Nephron (organoid): ENCODE measurements around the gene RNPS1.

ENCODE experiments used
- H3K27ac Mint-ChIP-seq, 3 experiments: 2 replicates each; pipeline ENCODE4 v1.8.0; 2020; ENCODE audit warnings: mixed read lengths in 3 of 3, mild to moderate bottlenecking in 2 of 3, moderate library complexity in 1 of 3
- H3K27me3 Mint-ChIP-seq: 2 replicates; pipeline ENCODE4 v1.8.0; 2021; ENCODE audit warnings: low read depth, mild to moderate bottlenecking, moderate library complexity, mixed read lengths
- H3K36me3 Mint-ChIP-seq: 2 replicates; pipeline ENCODE4 v1.8.0; 2020; ENCODE audit warnings: low read depth, mixed read lengths
- H3K4me1 Mint-ChIP-seq: 2 replicates; pipeline ENCODE4 v1.8.0; 2020; ENCODE audit warnings: mixed read lengths
- H3K4me3 Mint-ChIP-seq, 3 experiments: 2 replicates each; pipeline ENCODE4 v1.8.0; 2020; ENCODE audit warnings: mild to moderate bottlenecking in 3 of 3, mixed read lengths in 3 of 3, moderate library complexity in 2 of 3
- H3K9me3 Mint-ChIP-seq: 2 replicates; pipeline ENCODE4 v1.8.0; 2020; ENCODE audit warnings: mixed read lengths
- TF ChIP-seq, protein P1 (sequence below), 3 experiments: fragments of 200-600 bp; sonication (generic); IDR thresholded peaks; one replicate each; pipeline ENCODE4 v1.5.0; 2021; ENCODE audit warnings: antibody characterized with exemption in 3 of 3; ENCODE audit not compliant: unreplicated experiment in 3 of 3

RNPS1 gene

DNA sequence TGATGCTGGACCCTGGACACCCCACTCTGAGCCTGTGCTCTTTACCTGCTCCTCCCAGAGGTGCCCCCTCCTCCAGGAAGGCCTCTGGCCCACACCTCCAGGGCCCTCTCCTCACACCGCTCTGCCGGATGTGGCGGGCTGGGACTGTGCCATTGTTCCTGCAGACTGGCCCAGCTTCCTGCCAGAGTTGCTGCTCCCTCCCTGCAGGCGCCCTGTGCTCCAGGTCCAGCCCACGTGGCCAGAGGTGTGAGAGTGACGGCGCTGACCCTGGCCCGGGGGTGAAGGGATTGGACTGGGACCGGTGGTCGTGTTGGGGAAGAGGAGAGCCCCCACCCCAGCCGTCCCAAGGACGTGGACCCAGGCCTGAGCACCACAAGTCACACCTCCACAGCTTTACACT, 38.8 kb downstream of the RNPS1 start:
- no peak overlapping the region for H3K4me3 Mint-ChIP-seq
- no peak overlapping the region for H3K27ac Mint-ChIP-seq
- no peaks in the 10 kb centered on the region for H3K4me1 Mint-ChIP-seq
- H3K9me3 Mint-ChIP-seq = no peaks in the 10 kb centered on the region
- H3K27me3 Mint-ChIP-seq = no peaks in the 10 kb centered on the region
- TF ChIP-seq, protein P1, sequence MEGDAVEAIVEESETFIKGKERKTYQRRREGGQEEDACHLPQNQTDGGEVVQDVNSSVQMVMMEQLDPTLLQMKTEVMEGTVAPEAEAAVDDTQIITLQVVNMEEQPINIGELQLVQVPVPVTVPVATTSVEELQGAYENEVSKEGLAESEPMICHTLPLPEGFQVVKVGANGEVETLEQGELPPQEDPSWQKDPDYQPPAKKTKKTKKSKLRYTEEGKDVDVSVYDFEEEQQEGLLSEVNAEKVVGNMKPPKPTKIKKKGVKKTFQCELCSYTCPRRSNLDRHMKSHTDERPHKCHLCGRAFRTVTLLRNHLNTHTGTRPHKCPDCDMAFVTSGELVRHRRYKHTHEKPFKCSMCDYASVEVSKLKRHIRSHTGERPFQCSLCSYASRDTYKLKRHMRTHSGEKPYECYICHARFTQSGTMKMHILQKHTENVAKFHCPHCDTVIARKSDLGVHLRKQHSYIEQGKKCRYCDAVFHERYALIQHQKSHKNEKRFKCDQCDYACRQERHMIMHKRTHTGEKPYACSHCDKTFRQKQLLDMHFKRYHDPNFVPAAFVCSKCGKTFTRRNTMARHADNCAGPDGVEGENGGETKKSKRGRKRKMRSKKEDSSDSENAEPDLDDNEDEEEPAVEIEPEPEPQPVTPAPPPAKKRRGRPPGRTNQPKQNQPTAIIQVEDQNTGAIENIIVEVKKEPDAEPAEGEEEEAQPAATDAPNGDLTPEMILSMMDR (IDR thresholded peaks at IDR 0.05; ENCODE audit: unreplicated experiment in 3 of 3) = no peak
- peaks cover 4% of the 10 kb centered on the region for H3K36me3 Mint-ChIP-seq

DNA sequence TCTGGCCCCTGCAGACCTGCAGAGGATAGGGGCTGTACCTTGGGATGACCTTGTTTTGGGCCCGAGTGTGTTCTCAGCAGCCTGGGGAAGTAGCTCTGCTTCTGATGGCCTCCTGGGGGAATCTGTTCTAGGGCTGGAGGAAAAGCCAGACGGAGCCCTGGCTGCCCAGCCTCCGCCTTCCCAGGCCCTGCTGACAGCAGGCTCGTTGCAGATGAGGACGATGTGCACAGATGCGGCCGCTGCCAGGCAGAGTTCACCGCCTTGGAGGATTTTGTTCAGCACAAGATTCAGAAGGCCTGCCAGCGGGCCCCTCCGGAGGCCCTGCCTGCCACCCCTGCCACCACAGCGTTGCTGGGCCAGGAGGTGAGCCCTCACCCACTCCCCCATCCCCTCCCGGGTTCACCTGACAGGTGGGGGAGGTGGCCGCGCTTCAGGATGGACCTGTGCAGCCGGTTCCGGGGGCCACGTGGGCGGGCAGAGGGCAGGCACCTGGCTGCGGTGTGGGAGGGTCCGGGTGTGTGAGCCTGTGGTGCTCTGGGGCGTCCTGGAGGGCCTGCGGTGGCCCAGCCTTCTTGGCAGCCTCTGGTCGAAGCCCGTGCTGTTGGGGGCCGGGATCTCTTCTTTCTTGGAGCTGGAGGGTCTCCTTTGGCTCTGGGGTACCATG, 39.6 kb downstream of the RNPS1 start:
- peaks cover 4% of the 10 kb centered on the region for H3K36me3 Mint-ChIP-seq
- H3K4me3 Mint-ChIP-seq = no peak overlapping the region
- H3K9me3 Mint-ChIP-seq = no peaks in the 10 kb centered on the region
- TF ChIP-seq, protein P1 (IDR thresholded peaks at IDR 0.05; ENCODE audit: unreplicated experiment in 3 of 3) = no peak
- H3K27me3 Mint-ChIP-seq = no peaks in the 10 kb centered on the region
- no peaks in the 10 kb centered on the region for H3K4me1 Mint-ChIP-seq
- H3K27ac Mint-ChIP-seq = no peak overlapping the region

DNA sequence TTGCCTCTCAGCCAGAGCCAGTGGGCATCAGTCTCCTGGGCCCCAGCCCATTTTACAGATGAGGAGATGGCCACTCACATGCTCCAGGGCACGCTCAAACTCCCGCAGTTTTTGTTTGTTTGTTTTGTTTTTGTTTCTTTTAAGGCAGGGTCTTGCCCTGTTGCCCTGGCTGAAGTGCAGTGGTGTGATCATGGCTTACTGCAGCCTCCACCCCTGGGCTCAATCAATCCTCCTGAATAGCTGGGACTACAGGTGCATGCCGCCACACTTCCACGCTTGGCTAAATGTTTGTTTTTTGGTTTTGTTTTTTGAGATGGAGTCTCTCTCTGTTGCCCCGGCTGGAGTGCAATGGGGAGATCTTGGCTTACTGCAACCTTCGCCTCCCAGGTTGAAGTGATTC, 41.0 kb downstream of the RNPS1 start:
- H3K27ac Mint-ChIP-seq = no peak overlapping the region
- H3K9me3 Mint-ChIP-seq = no peaks in the 10 kb centered on the region
- H3K36me3 Mint-ChIP-seq = peaks cover 4% of the 10 kb centered on the region
- H3K4me1 Mint-ChIP-seq = no peaks in the 10 kb centered on the region
- peak overlapping the region; percentile 42 to 74 (median 59) for H3K4me3 Mint-ChIP-seq
- TF ChIP-seq, protein P1 (IDR thresholded peaks at IDR 0.05; ENCODE audit: unreplicated experiment in 3 of 3) = no peak
- no peaks in the 10 kb centered on the region for H3K27me3 Mint-ChIP-seq

DNA sequence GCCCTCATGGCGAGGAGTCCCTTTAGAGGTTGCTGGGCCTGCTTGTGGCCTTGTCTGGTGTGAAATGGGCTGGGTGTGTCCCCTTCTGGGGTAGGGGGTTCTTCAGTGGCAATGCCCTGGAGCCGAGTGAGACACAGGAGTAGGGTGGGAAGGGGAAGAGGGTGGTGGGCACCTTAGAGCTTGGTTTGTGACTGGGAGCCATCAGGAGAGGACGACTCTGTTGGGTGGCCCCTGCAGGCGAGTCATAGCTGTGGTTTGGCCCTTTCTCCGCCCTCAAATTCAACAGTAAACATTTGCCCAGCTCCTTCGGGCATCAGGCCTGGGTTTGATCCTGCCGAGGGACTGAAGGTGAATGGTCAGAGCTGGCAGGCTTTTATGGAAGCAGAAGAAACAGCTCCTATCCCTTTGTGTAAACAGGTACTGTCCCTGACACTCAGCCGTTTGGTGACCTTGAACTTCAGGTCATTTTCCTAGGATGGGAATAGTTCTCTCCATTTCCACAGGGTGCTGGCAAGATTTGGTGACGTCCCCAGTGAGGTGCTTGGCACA, 41.6 kb downstream of the RNPS1 start:
- Mint-ChIP-seq H3K27ac (no peak overlapping the region), H3K36me3 (peaks cover 4% of the 10 kb centered on the region), H3K4me3 (peak overlapping the region; percentile 42 to 74 (median 72)), H3K4me1 (no peaks in the 10 kb centered on the region), H3K9me3 (no peaks in the 10 kb centered on the region), H3K27me3 (no peaks in the 10 kb centered on the region)
- TF ChIP-seq, protein P1 (IDR thresholded peaks at IDR 0.05; ENCODE audit: unreplicated experiment in 3 of 3) = no peak

DNA sequence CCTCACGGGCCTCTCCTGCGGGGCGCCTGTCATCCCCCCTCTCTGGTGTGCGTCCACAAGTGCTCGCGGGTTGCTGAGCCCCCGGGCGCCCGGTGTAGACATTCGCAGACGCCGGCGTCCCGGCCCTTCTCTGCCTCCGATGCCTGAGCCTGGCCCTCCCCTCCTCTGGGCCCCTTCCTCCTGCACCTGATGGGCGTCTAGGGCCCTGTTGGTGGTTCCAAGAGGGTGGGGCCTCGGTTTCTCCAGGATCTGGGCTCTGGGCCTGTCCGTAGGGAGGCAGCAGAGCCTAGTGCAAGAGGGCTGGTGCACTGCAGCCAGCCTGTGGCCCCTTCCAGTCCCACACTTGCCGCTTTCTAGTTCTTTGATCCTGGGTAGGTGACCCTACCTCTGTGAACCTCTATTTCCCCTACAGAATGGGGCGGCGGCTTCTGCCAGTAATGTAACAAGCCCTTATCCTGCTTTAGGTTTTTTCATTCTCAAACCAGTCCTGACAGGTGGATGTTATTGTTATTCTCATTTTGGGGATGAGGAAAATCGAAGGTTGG, 43.9 kb downstream of the RNPS1 start:
- H3K9me3 Mint-ChIP-seq = no peaks in the 10 kb centered on the region
- H3K27ac Mint-ChIP-seq = peak overlapping the region in 2 of 3 experiments; percentile 60 to 81
- no peaks in the 10 kb centered on the region for H3K4me1 Mint-ChIP-seq
- H3K27me3 Mint-ChIP-seq = no peaks in the 10 kb centered on the region
- TF ChIP-seq, protein P1 (IDR thresholded peaks at IDR 0.05; ENCODE audit: unreplicated experiment in 3 of 3) = no peak
- H3K4me3 Mint-ChIP-seq = peak overlapping the region; percentile 86 to 87 (median 87)
- H3K36me3 Mint-ChIP-seq = no peaks in the 10 kb centered on the region
